ENCODE results near the gene FRMD4A. TPM values are rescaled to one million over a fixed set of nuclear protein-coding genes. Genes with fewer than 3 reads are reported as not detected.

The FRMD4A gene
- total and polyA plus RNA-seq, 10 of the 15 experiments (the other 5 are each of a cell fraction or from before 2014, with no cell fraction given), result 17.8 to 75.2 (median 39.1) TPM

- TF ChIP-seq USF2 (IDR thresholded peaks at IDR 0.05; ENCODE audit: borderline replicate concordance, low read depth, low read length), result no peak
- TF ChIP-seq MEF2A (IDR thresholded peaks at IDR 0.05; ENCODE audit: insufficient read depth, low read depth, low read length), result no peak
Observed at GRCh38 chr10:13787015-13787421, 543.7 kb downstream of the FRMD4A start (continued).

- Histone ChIP-seq H3K4me3 (no peak overlapping the region), H3K36me3 (ENCODE audit: control insufficient read depth in 2 of 2, insufficient read depth in 2 of 2, low read length in 1 of 2) (no peaks in the 10 kb centered on the region; a peak in 1 of 4 replicates), H3K4me1 (ENCODE audit: control insufficient read depth, insufficient read depth, low read length) (peaks cover 18% of the 10 kb centered on the region), H4K20me1 (ENCODE audit: control insufficient read depth, insufficient read depth) (no peaks in the 10 kb centered on the region), H3K79me2 (ENCODE audit: control insufficient read depth, insufficient read depth, low read length) (no peaks in the 10 kb centered on the region), H3K27ac (ENCODE audit: control insufficient read depth, insufficient read depth) (no peak overlapping the region), H3K9me3 (replicated peaks; ENCODE audit: control insufficient read depth, insufficient read depth, low read length) (no peaks in the 10 kb centered on the region), H2AFZ (ENCODE audit: control insufficient read depth, low read depth, low read length) (no peak overlapping the region), H3K27me3 (replicated peaks in 1 of 2; ENCODE audit: control insufficient read depth in 2 of 2, insufficient read depth in 2 of 2, low read length in 1 of 2) (no peaks in the 10 kb centered on the region), H3K9ac (ENCODE audit: control insufficient read depth, insufficient read depth, low read length) (no peak overlapping the region), H3K4me2 (ENCODE audit: control insufficient read depth, insufficient read depth) (no peak overlapping the region)
- ChIA-PET SMC1A (ENCODE audit: uncharacterized antibody, unreplicated experiment) (interaction anchor here (0.8 to 2.6 kb wide), 18 partner anchors 12 to 542 kb away, joined by 3 to 12 read pairs (median 4); no protein-coding TSS in a partner anchor), CTCF (interaction anchor here (0.6 to 2.9 kb wide), 27 partner anchors 14 to 695 kb away, joined by 3 to 16 read pairs (median 3); no protein-coding TSS in a partner anchor), RAD21 (ENCODE audit: unreplicated experiment) (interaction anchor here (0.8 to 3.5 kb wide), 10 partner anchors 12 to 412 kb away, joined by 3 to 9 read pairs (median 4); no protein-coding TSS in a partner anchor), POLR2A (interaction anchor here (0.9 to 1.0 kb wide), 2 partner anchors 257 to 400 kb away, joined by 3 to 5 read pairs; no protein-coding TSS in a partner anchor)
- in situ Hi-C loops (cut with MboI) (no loop called here), intact Hi-C loops (cut with micrococcal nuclease; ENCODE audit: unreplicated experiment) (loop anchor here (2.0 to 10.0 kb wide), 2 partner anchors 309 to 711 kb away; no protein-coding TSS in a partner anchor)
- FAIRE-seq, result peak; percentile 80
- 6% methylated on average over 2 of the region's 2 CpGs for WGBS (ENCODE audit: insufficient coverage, insufficient replicate concordance, low lambda C conversion rate, missing lambda C conversion rate)
- BruUV-seq (replicated peaks), result no TSS peak
- ATAC-seq, result peak; percentile 68
- DNase-seq (ENCODE audit: low read depth, low spot score), result no peak
- TF ChIP-seq RUNX3 (IDR thresholded peaks at IDR 0.05; ENCODE audit: low read length), result no peak
- no peak for TF ChIP-seq NBN (IDR thresholded peaks at IDR 0.05)
- no peak for TF ChIP-seq KAT2A (conservative IDR thresholded peaks at IDR 0.05; ENCODE audit: control insufficient read depth, low read depth, low read length)
- TF ChIP-seq SUZ12 (IDR thresholded peaks at IDR 0.05; ENCODE audit: unreplicated experiment), result no peak
- TF ChIP-seq CREB1 (IDR thresholded peaks at IDR 0.05; ENCODE audit: low read depth), result no peak
- peak; percentile 65 for TF ChIP-seq RAD21 (IDR thresholded peaks at IDR 0.05; ENCODE audit: insufficient read depth, low read depth, low read length)
- TF ChIP-seq FOS (IDR thresholded peaks at IDR 0.05; ENCODE audit: borderline replicate concordance, extremely low read depth, insufficient read length), result no peak
- TF ChIP-seq SMC3 (IDR thresholded peaks at IDR 0.05; ENCODE audit: borderline replicate concordance, low read length), result peak; percentile 38; the same call in 1 of the 2 replicates
- TF ChIP-seq CBX3 (IDR thresholded peaks at IDR 0.05; ENCODE audit: borderline replicate concordance, low read depth), result no peak
- TF ChIP-seq CTCF (IDR thresholded peaks at IDR 0.05 in 2 of 3, conservative IDR thresholded peaks at IDR 0.05 in 1 of 3; ENCODE audit: control insufficient read depth in 2 of 3, extremely low read depth in 1 of 3, insufficient read depth in 1 of 3, low read depth in 3 of 3, low read length in 3 of 3), result peak; percentile 44 to 50 (median 50); a peak in 5 of 6 replicates
- TF ChIP-seq BCL11A (IDR thresholded peaks at IDR 0.05; ENCODE audit: low read depth, low read length), result no peak
- no peak for TF ChIP-seq BHLHE40 (IDR thresholded peaks at IDR 0.05; ENCODE audit: borderline replicate concordance in 1 of 2, low read depth in 2 of 2, low read length in 1 of 2)
- TF ChIP-seq PKNOX1 (IDR thresholded peaks at IDR 0.05), result no peak
- no peak for TF ChIP-seq TAF1 (IDR thresholded peaks at IDR 0.05; ENCODE audit: borderline replicate concordance, low read depth, low read length)
- no peak for TF ChIP-seq NR2F1 (conservative IDR thresholded peaks at IDR 0.05)
- no peak for TF ChIP-seq SREBF1 (IDR thresholded peaks at IDR 0.05; ENCODE audit: low read length)
- no peak for TF ChIP-seq USF1 (IDR thresholded peaks at IDR 0.05; ENCODE audit: borderline replicate concordance, extremely low read length, insufficient read depth, low read depth, low read length)
Observed at GRCh38 chr10:13784067-13784466, 546.7 kb downstream of the FRMD4A start.

All from GM12878 (cell line).